ENCODE data around the gene TBC1D1.

TBC1D1 gene

DNA sequence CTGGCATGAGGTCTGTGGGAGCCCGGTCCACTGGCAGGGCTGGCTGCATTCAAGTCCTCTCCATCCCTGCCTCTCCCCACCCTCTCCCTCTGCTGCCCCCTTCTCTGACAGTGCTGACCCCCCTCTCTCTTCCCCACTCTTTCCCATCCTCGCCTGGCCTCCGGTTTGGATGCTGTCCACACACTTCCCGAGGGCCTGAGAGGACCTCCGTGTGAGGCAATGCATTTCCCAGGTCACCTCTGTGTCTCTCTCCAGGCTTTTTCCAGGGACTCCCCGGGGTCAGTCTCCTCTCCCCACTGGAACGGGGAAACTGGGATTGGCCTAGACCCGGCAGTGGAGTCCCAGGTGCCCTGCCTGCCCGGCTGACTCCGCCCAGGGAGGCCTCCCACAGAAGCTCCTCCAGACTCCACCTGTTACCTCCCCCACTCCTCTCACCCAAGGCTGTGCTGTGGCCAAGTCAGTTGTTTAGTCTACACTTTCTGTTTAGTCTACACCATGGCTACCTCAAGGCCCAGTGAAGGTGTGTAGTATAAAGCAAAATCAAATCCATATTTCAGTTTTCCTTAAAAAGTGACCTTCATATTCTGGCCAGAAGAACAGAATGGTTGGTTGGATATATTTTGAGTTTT lies 216.1 kb downstream of the TBC1D1 start:
- DNase-seq, result no peak

DNA sequence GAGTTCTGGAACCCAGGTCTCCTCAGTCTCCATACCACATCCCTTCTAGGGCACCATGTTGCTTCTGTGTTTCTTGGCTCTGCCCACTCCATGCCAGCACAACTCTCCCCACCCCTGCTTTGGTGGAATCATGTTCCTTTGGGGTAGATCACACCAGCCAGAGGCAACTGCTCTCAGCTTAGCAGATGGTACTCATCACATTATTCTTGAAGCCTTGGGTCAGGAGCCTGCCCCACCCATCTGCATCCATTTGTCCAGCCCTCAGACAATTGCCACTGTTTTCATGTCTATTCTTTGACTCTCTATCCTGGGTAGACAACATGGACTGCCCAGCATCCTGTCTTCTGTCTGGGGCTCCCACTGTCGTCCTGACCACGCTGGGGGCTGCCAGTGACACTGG lies 216.9 kb downstream of the TBC1D1 start:
- DNase-seq, result no peak

DNA sequence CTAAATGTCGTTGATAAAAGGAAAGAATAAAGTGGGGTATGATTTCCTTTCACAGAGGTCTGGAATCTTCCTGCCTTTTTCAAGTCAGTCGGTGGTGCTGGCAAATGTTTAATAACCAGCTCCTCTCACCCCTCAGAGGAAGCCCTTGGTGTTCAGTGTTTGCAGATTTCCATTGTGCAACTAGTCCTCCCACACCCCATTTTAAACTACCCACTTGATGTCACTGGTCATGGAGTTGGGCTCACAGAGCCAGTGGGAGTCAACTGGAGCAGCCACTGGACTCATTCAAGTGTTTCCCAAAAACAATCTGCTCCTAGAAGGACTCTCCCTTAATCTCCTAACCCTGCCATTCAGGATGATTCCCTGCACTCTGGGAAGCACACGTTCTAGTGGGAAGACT lies 218.5 kb downstream of the TBC1D1 start:
- no peak for DNase-seq

DNA sequence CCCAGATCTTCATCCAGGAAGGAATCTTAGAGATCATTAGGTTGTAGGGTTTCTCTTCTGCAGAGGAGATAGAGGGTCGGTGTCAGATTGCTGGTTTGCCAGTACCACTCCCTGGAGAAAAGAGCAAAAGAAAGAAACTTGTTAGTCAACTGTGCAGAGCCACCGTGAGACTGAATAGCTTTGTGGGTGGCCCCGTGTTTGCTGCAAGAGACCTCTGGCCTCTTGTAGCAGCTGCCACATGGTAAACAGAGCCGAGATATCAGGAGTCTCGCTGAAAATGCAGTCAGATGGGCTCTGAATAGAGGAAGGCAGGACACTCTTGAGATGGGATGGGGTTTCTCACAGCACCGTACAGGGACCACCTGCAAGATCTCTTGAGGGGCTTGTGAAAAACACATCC lies 219.0 kb downstream of the TBC1D1 start:
- no peak for DNase-seq

DNA sequence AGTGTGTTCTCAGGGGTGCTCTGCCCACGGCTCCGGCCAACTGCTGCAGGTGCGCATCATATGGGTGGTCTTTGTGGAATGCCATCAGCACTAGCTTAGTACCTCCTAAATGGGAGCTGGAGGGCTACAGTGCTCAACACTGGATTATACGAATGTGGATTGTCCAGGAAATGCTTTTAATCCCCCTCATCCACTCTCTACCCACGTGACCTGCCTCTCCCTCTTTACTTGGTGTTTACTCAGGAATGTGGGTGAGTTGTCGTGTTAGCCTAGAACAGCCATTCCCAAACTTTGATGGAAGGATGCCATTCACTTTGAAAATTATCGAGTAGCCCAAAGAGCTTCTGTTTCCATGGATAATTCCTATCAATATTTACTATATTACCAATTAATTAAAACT lies 220.1 kb downstream of the TBC1D1 start:
- DNase-seq, result no peak

GRCh38 chr4:38111717-38112116 lies 220.8 kb downstream of the TBC1D1 start:
- no peak for DNase-seq

DNA sequence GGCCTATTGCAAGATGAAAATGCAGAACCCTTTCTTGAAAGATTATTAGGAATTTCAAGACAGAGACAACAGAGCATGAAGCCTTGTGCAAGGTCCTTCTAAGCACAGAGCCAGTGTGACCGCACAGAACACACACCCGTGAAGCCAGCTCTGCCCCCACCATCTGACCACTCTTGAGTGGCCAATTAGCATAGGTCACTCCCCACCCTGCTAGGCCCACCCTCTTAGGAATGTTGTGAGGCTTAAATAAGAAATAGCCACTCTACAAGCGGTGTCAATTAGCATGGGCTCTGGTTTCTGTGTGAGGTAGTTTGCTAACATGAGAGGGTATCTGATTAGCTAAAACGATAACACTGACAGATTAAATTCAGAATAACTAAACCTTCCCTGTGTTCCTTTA lies 222.2 kb downstream of the TBC1D1 start:
- no peak for DNase-seq

DNA sequence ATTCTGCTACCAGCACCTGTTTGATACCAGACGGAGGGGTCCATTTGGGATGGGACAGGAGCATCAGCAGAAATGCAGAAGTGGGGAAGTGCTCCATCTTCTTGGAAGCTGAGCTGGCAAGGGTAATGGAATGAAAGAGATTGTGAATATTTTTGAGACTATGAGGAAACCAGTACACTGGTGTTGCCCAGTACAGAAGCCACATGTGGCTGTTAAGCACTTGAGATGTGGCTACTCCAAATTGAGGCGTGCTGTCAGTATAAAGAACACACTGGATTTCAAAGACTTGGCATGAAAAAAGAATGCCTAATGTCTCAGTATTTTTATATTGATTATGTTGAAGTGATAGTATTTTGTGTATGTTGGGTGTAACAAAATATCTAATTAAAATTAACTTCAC lies 222.7 kb downstream of the TBC1D1 start:
- no peak for DNase-seq

DNA sequence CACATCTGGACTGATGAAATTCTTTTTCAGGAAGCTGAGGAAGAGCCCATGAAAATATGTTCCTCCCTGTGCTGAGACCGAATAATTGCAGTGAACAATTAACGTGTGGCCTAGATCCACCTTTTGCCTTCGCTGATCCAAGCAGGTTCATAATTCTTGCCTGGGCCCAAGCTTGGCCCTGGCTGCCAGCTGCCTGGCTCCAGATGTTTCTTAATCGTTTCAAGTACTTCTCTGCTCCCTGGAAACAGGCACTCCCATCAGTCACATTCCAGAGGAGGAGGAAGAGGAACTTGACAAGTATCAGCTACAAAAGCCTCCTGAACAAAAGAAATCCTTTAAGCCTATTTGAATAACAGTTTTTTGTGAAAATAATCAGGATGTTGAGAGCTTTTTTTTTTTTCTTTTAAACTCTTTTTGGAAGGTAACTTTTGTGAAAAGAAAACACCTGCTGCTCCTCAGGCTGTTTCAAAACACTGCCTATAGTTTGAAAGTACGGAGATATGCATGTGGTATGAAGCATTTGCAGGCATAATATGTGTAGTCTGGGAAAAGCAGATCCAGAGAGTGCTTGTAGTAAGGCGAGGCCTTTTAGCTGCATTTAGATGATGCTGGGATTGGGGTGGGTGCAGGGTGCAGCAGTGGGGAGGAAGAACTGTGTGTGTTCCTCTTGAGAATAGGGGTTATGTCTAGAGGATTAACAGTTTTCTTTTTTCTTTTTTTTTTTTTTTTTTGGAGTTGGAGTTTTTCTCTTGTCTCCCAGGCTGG lies 223.7 kb downstream of the TBC1D1 start:
- DNase-seq, result no peak

DNA sequence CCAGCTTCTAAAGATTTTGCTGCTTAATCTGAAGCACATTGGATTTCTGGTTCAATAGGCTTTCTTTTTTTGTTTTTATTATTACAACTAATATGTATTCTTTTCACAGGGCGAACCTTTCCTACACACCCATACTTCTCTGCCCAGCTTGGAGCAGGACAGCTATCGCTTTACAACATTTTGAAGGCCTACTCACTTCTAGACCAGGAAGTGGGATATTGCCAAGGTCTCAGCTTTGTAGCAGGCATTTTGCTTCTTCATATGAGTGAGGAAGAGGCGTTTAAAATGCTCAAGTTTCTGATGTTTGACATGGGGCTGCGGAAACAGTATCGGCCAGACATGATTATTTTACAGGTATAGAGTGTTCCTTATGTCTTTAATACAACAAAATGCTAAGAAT lies 224.7 kb downstream of the TBC1D1 start:
- DNase-seq, result no peak

DNA sequence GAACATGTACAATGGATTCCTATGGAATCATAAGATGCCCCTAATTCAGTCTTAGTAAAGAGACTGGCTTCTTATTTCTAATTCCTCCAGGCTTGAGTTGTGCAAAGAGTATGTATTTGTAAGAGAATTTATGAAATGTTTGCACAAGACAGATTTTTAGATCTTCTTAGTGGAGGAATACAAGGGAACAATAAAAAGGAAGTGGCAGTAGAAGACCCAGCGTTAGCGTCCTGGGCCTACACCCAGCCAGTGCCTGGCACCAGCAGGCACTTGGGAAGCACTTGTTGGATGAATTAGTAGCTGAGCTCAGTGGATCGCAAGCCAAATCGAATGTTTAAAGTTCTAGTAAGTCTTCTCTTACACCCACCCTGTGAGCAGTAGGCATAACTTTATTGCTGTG lies 226.7 kb downstream of the TBC1D1 start:
- no peak for DNase-seq

- DNase-seq, result no peak
These were observed 228.9 kb downstream of the TBC1D1 start for GRCh38 chr4:38119668-38120385.

- no peak for DNase-seq
These were observed 229.9 kb downstream of the TBC1D1 start for GRCh38 chr4:38120772-38121171.

DNA sequence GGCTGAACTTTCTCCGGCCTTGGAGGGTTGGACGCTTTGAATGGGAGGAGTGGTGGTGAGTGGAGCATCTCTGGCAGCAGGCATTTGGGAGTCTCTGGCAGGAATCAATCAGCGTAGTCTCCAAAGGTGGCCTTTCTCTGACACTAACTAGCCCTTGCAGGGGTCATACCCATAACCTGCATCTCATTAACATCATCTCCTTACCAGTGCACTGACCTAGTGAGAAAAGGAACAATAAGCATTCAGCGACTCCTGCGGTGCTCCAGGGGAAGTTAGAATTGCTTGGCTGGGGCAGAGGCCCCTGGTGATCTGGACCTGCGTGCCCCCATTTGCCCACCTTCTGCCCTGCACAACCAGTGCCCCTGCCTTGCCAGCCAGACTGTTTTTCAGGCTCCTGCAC lies 231.2 kb downstream of the TBC1D1 start:
- DNase-seq, result no peak

DNA sequence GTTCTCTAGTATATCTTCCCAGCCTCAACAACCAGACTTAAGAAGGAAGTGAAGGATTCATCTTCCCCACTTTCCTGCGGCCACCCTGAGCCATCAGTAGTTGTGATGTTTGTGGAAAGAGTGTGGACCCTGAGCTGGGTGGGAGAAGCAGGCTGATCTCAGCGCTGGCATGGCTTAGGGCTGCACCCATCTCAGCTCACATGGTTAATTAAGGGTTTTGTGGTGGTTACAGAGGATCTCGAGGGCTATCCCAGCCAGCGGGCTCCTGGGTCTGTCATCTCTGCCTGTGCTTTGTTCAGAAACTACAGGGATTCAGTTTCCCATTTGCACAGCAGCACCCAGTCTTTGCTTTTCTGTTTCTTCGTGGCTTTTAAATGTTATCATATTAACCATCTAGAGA lies 232.7 kb downstream of the TBC1D1 start:
- no peak for DNase-seq

- DNase-seq, result no peak
These were observed 234.1 kb downstream of the TBC1D1 start for GRCh38 chr4:38124961-38125360.

DNA sequence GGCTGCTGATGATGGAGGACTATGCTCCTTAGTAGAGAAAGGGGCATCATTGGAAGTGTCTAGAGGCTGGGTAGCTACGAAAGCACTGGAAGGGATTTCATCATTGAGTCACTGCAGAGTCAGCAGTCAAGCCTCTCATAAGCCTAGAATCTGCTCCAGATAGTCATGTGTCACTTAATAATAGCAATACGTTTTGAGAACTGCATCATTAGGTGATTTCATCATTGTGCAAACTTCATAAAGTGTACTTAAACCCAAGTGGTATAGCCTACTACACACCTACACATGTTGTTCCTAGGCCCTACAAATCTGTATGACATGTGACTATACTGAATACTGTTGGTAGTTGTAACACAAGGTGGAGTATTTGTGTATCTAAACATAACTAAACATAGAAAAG lies 234.9 kb downstream of the TBC1D1 start:
- no peak for DNase-seq

- DNase-seq, result peak; percentile 19 to 96 (median 63)
These were observed 237.9 kb downstream of the TBC1D1 start for GRCh38 chr4:38128478-38129459.

- DNase-seq, result no peak
These were observed 238.8 kb downstream of the TBC1D1 start for GRCh38 chr4:38129460-38130227.

GRCh38 chr4:38130884-38131283 lies 240.0 kb downstream of the TBC1D1 start:
- DNase-seq, result no peak

DNA sequence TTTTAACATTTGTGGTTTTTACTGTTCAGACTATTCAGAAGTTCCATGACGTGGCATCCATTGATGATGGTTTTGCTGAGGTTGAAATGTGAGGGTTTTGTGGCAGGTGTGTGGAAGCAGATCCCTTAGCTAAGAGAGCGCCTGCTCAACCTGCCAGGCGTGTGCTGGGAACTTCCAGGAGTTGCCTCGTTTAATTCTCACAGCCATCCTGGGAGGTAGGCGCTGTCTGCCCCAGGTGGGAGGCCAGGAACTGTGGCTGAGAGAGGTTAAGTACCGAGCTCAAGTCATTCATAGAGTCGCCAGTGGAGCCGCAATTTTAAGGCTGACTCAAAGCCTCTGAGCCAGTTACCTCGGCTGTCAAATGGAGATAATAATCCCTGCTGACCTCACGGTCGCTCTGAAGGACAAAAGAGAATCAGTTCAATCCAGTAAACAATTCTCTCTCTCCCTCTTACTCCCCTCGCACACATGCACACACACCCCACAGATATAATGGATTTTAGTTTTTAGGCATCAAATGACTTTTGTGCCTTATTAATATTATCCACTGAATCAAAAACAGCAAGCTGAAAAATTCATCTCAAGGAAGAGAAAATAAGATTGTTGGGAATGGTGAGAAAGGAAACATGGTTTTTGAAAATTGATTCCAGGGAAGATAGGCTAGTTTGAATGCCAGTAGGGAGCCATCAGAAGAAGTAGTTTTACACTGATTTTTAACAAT lies 240.6 kb downstream of the TBC1D1 start:
- DNase-seq, result peak in 4 of 5 experiments; percentile 59 to 95 (median 78)

Measured in T-helper 2 cell (primary cell).